HepG2 (cell line): ENCODE measurements around the gene KAZN. TPM values are rescaled to one million over a fixed set of nuclear protein-coding genes. Genes with fewer than 3 reads are reported as not detected.

Source experiments
- ARNT ChIP-seq: fragments of 450-650 bp; IDR thresholded peaks from 2 replicates; pipeline ENCODE4 v1.6.1; 2017
- CEBPB ChIP-seq: IDR thresholded peaks from 2 replicates; pipeline ENCODE4 v1.6.1; 2011; ENCODE audit warnings: low read depth, low read length, improper control_type of control experiment, borderline replicate concordance
- DPF2 ChIP-seq: sonication (generic); formaldehyde crosslinking; IDR thresholded peaks from 2 replicates; pipeline ENCODE4 v1.4.0; 2020; ENCODE audit warnings: mild to moderate bottlenecking, low read depth, missing genetic modification reagents, borderline replicate concordance
- ELF3 ChIP-seq: IDR thresholded peaks from 2 replicates; pipeline ENCODE4 v1.6.1; 2016; ENCODE audit warnings: missing genetic modification reagents, missing compliant biosample characterization
- FOXA3 ChIP-seq: IDR thresholded peaks from 2 replicates; pipeline ENCODE4 v1.6.1; 2016; ENCODE audit warnings: missing genetic modification reagents, missing compliant biosample characterization
- GABPA ChIP-seq, 2 experiments: IDR thresholded peaks; 2 replicates each; pipeline ENCODE4 v1.6.1; 2011 to 2016; ENCODE audit warnings: low read depth in 2 of 2, low read length in 1 of 2, missing biosample characterization in 1 of 2, missing genetic modification characterization in 1 of 2
- GRHL1 ChIP-seq: sonication (generic); formaldehyde crosslinking; conservative IDR thresholded peaks from 2 replicates; pipeline ENCODE4 v1.8.0; 2022; ENCODE audit warnings: missing genetic modification reagents
- PHB2 ChIP-seq: fragments of 450-650 bp; IDR thresholded peaks from 2 replicates; pipeline ENCODE4 v1.6.1; 2018; ENCODE audit not compliant: partially characterized antibody
- PHF21A ChIP-seq: sonication (generic); formaldehyde crosslinking; IDR thresholded peaks from 2 replicates; pipeline ENCODE4 v1.5.0; 2020; ENCODE audit warnings: mild to moderate bottlenecking, missing genetic modification reagents
- REXO4 ChIP-seq: sonication (generic); formaldehyde crosslinking; IDR thresholded peaks from 2 replicates; pipeline ENCODE4 v1.8.0; 2022; ENCODE audit warnings: missing genetic modification reagents, mild to moderate bottlenecking, borderline replicate concordance
- RFX1 ChIP-seq: fragments of 450-650 bp; IDR thresholded peaks from 2 replicates; pipeline ENCODE4 v1.6.1; 2017
- RXRB ChIP-seq: IDR thresholded peaks from 2 replicates; pipeline ENCODE4 v1.6.1; 2016; ENCODE audit warnings: borderline replicate concordance, missing genetic modification reagents, missing compliant biosample characterization
- TFE3 ChIP-seq: IDR thresholded peaks from 2 replicates; pipeline ENCODE4 v1.6.1; 2016
- ZBTB46 ChIP-seq: sonication (generic); formaldehyde crosslinking; IDR thresholded peaks from 2 replicates; pipeline ENCODE4 v1.4.0; 2020; ENCODE audit warnings: mild to moderate bottlenecking, missing genetic modification reagents, borderline replicate concordance
- ZFY ChIP-seq: sonication (generic); formaldehyde crosslinking; IDR thresholded peaks from 2 replicates; pipeline ENCODE4 v1.4.0; 2020; ENCODE audit warnings: missing genetic modification reagents
- ZNF17 ChIP-seq: sonication (generic); formaldehyde crosslinking; IDR thresholded peaks from 2 replicates; pipeline ENCODE4 v1.5.0; 2020; ENCODE audit warnings: mild to moderate bottlenecking, missing genetic modification reagents
- ZNF501 ChIP-seq: sonication (generic); formaldehyde crosslinking; IDR thresholded peaks from 2 replicates; pipeline ENCODE4 v1.5.1; 2020; ENCODE audit warnings: mild to moderate bottlenecking, moderate library complexity, missing genetic modification reagents
- polyA plus RNA-seq, 8 experiments: library from polyadenylated mRNA; depleted of rRNA in 3 of 8; stranded (reverse) in 7 of 8; unstranded in 1 of 8; fragments of >200 nt; fragmentation: Illumina TruSeq in 4 of 8; extraction: Trizol in 4 of 8; gene quantifications; 2 replicates each; pipeline versions ENCODE4 v1.2.1 to v1.2.3, GENCODE V29; 2011 to 2016; ENCODE audit warnings: low read depth in 4 of 8, missing spikeins in 1 of 8, mixed read lengths in 1 of 8; ENCODE audit not compliant: insufficient read depth in 1 of 8
- total RNA-seq, 5 experiments: library from RNA; depleted of rRNA; stranded (reverse); fragments of >200 nt; fragmentation: Illumina TruSeq; extraction: Trizol; gene quantifications; 2 replicates each; pipeline ENCODE4 v1.2.3, GENCODE V29; 2016; ENCODE audit warnings: low read depth in 1 of 5
- TF ChIP-seq, protein P1 (sequence below): sonication (generic); formaldehyde crosslinking; IDR thresholded peaks from 2 replicates; pipeline ENCODE4 v1.4.0; 2020; ENCODE audit warnings: missing genetic modification reagents
- TF ChIP-seq, protein P2 (sequence below): sonication (generic); formaldehyde crosslinking; IDR thresholded peaks from 2 replicates; pipeline ENCODE4 v1.4.0; 2020; ENCODE audit warnings: mild to moderate bottlenecking, low read depth, missing genetic modification reagents

Gene KAZN
- total and polyA plus RNA-seq, 2 of the 13 experiments (the other 11 are each of a cell fraction or from before 2014, with no cell fraction given) = 10.4 to 13.5 TPM

- TF ChIP-seq ZBTB46 = no peak
- TF ChIP-seq RFX1 = no peak
- TF ChIP-seq PHB2 = no peak
- TF ChIP-seq CEBPB = peak; percentile 96
- no peak for TF ChIP-seq ZFY (CRISPR knock-in tag)
- no peak for TF ChIP-seq DPF2 (CRISPR knock-in tag)
- TF ChIP-seq GABPA (IDR thresholded peaks at IDR 0.05; ENCODE audit: low read depth, low read length) = no peak
- no peak for TF ChIP-seq GABPA (CRISPR knock-in tag; IDR thresholded peaks at IDR 0.05; ENCODE audit: low read depth)
- TF ChIP-seq TFE3 (CRISPR knock-in tag) = 0 out of 2 replicates have a peak, but pooled peaks have one; percentile 12
- TF ChIP-seq PHF21A (CRISPR knock-in tag) = 0 out of 2 replicates have a peak, but pooled peaks have one; percentile 39
- TF ChIP-seq GRHL1 (CRISPR knock-in tag) = no peak
- TF ChIP-seq REXO4 = no peak
- TF ChIP-seq ZNF501 (CRISPR knock-in tag) = no peak
- TF ChIP-seq ZNF17 = no peak
- TF ChIP-seq RXRB (CRISPR knock-in tag) = peak; percentile 28; the same call in 1 of the 2 replicates
- TF ChIP-seq, protein P1, sequence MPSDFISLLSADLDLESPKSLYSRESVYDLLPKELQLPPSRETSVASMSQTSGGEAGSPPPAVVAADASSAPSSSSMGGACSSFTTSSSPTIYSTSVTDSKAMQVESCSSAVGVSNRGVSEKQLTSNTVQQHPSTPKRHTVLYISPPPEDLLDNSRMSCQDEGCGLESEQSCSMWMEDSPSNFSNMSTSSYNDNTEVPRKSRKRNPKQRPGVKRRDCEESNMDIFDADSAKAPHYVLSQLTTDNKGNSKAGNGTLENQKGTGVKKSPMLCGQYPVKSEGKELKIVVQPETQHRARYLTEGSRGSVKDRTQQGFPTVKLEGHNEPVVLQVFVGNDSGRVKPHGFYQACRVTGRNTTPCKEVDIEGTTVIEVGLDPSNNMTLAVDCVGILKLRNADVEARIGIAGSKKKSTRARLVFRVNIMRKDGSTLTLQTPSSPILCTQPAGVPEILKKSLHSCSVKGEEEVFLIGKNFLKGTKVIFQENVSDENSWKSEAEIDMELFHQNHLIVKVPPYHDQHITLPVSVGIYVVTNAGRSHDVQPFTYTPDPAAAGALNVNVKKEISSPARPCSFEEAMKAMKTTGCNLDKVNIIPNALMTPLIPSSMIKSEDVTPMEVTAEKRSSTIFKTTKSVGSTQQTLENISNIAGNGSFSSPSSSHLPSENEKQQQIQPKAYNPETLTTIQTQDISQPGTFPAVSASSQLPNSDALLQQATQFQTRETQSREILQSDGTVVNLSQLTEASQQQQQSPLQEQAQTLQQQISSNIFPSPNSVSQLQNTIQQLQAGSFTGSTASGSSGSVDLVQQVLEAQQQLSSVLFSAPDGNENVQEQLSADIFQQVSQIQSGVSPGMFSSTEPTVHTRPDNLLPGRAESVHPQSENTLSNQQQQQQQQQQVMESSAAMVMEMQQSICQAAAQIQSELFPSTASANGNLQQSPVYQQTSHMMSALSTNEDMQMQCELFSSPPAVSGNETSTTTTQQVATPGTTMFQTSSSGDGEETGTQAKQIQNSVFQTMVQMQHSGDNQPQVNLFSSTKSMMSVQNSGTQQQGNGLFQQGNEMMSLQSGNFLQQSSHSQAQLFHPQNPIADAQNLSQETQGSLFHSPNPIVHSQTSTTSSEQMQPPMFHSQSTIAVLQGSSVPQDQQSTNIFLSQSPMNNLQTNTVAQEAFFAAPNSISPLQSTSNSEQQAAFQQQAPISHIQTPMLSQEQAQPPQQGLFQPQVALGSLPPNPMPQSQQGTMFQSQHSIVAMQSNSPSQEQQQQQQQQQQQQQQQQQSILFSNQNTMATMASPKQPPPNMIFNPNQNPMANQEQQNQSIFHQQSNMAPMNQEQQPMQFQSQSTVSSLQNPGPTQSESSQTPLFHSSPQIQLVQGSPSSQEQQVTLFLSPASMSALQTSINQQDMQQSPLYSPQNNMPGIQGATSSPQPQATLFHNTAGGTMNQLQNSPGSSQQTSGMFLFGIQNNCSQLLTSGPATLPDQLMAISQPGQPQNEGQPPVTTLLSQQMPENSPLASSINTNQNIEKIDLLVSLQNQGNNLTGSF = no peak
- TF ChIP-seq FOXA3 = 0 out of 2 replicates have a peak, but pooled peaks have one; percentile 22
- 0 out of 2 replicates have a peak, but pooled peaks have one; percentile 27 for TF ChIP-seq ELF3 (CRISPR knock-in tag)
- TF ChIP-seq, protein P2, sequence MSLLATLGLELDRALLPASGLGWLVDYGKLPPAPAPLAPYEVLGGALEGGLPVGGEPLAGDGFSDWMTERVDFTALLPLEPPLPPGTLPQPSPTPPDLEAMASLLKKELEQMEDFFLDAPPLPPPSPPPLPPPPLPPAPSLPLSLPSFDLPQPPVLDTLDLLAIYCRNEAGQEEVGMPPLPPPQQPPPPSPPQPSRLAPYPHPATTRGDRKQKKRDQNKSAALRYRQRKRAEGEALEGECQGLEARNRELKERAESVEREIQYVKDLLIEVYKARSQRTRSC = no peak
- no peak for TF ChIP-seq ARNT
Observed at GRCh38 chr1:15158506-15159165, 560.2 kb downstream of the KAZN start (continued).
